HS-5 (cell line): Measurements from ENCODE around the gene STX18.

Experiments
- DNase-seq: peaks from one replicate; pipeline ENCODE4 v3.0.0-alpha.2; 2012; ENCODE audit warnings: low read depth

The STX18 gene

DNA sequence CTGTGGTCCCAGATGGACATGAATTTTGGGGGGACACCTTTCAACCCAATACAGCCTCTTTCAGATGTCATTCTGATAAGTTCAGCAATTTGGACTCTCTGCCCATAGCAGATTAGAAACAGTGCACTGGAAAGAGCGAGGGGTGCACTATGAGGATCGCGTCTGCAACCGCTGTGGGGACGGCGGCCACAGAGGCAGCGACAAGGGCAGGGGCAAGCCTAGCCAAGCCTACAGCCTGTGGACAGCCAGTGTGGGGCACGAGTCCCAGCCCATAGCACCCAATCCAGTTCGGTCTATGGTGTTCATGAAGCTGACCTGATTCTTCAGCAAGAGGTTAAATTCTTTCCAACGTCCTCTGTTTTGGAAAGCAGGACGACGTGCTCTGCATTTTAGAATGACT lies 164.7 kb downstream of the STX18 start:
- DNase-seq = no peak

GRCh38 chr4:4376074-4376473 lies 165.8 kb downstream of the STX18 start:
- no peak for DNase-seq

- no peak for DNase-seq
Measured at GRCh38 chr4:4374388-4375098, 167.3 kb downstream of the STX18 start.
